Endothelial cell of umbilical vein (primary cell): ENCODE measurements around the gene SEC14L1.
A peak's percentile ranks its signal among the peaks of the same experiment; 100 is the strongest.

ENCODE experiments used
- TF ChIP-seq, protein P1 (sequence below), 2 donors: IDR thresholded peaks; 1 replicate in 1 of 2; 2 replicates in 1 of 2; pipeline ENCODE4 v1.5.1; 2011; ENCODE audit warnings: low read length in 2 of 2, mild to moderate bottlenecking in 2 of 2, moderate library complexity in 2 of 2, control low read depth in 1 of 2, inconsistent platforms in 1 of 2, low read depth in 1 of 2; ENCODE audit not compliant: insufficient read depth in 1 of 2; ENCODE audit errors: extremely low read depth in 1 of 2
- TF ChIP-seq, protein P2 (sequence below): IDR thresholded peaks from 2 replicates; pipeline ENCODE4 v1.6.1; 2011; ENCODE audit not compliant: insufficient read depth, insufficient read length

DNA sequence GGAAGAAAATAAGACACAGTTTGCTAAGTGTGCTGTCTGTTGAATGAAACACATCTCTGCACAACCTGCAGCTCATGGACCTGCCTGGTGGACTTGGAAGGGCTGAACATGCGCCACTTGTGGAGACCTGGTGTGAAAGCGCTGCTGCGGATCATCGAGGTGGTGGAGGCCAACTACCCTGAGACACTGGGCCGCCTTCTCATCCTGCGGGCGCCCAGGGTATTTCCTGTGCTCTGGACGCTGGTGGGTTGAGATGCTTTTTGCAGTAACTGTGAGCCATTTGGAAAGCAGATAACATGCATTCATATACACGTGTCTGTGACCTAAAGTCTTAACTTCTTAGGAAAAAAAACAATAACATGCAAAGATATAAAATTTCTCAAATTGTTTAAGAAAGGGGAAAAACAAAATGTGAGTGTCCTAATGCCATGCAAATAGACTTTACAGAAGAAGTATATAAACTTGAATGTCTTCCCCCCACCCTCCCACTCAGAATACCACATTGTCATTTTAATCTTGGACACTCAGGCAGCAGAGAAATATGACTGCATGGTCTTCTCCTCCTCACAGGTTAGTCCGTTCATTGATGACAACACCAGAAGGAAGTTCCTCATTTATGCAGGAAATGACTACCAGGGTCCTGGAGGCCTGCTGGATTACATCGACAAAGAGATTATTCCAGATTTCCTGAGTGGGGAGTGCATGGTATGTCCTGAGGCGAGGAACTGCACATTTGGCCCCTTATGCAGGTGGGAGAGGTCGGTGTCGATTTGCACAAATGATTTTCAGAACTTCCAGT is 65.6 kb downstream of the SEC14L1 start:
- TF ChIP-seq, protein P1, sequence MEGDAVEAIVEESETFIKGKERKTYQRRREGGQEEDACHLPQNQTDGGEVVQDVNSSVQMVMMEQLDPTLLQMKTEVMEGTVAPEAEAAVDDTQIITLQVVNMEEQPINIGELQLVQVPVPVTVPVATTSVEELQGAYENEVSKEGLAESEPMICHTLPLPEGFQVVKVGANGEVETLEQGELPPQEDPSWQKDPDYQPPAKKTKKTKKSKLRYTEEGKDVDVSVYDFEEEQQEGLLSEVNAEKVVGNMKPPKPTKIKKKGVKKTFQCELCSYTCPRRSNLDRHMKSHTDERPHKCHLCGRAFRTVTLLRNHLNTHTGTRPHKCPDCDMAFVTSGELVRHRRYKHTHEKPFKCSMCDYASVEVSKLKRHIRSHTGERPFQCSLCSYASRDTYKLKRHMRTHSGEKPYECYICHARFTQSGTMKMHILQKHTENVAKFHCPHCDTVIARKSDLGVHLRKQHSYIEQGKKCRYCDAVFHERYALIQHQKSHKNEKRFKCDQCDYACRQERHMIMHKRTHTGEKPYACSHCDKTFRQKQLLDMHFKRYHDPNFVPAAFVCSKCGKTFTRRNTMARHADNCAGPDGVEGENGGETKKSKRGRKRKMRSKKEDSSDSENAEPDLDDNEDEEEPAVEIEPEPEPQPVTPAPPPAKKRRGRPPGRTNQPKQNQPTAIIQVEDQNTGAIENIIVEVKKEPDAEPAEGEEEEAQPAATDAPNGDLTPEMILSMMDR (IDR thresholded peaks at IDR 0.05; ENCODE audit: extremely low read depth in 1 of 2, insufficient read depth in 1 of 2, low read depth in 1 of 2, low read length in 2 of 2): no peak
- TF ChIP-seq, protein P2, sequence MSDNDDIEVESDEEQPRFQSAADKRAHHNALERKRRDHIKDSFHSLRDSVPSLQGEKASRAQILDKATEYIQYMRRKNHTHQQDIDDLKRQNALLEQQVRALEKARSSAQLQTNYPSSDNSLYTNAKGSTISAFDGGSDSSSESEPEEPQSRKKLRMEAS: peak; percentile 1
